ENCODE results near the gene TRIM6.
"Not testable (repeated sequence)": the region's sequence is repeated elsewhere in the genome, so short reads cannot be mapped to it uniquely, and the experiment has no call there.

TRIM6 gene

GRCh38 chr11:5626196-5626595, 29.8 kb downstream of the TRIM6 start:
- no peaks in the 10 kb centered on the region for H3K9me3 ChIP-seq (ENCODE audit: control insufficient read depth in 1 of 2, low read length in 2 of 2)
- H3K4me3 ChIP-seq (ENCODE audit: low read depth in 1 of 2, low read length in 2 of 2), result no peak overlapping the region
- H3K36me3 ChIP-seq (ENCODE audit: control insufficient read depth in 1 of 2, insufficient read depth in 2 of 2, low read length in 2 of 2), result no peaks in the 10 kb centered on the region
- peaks cover 6 to 13% of the 10 kb centered on the region in 2 donors for H3K4me1 ChIP-seq (ENCODE audit: control insufficient read depth in 1 of 2, insufficient read depth in 2 of 2, low read length in 2 of 2)
- no peak overlapping the region for H3K27ac ChIP-seq (ENCODE audit: low read length)
- H3K27me3 ChIP-seq (ENCODE audit: low read depth, low read length), result no peaks in the 10 kb centered on the region

DNA sequence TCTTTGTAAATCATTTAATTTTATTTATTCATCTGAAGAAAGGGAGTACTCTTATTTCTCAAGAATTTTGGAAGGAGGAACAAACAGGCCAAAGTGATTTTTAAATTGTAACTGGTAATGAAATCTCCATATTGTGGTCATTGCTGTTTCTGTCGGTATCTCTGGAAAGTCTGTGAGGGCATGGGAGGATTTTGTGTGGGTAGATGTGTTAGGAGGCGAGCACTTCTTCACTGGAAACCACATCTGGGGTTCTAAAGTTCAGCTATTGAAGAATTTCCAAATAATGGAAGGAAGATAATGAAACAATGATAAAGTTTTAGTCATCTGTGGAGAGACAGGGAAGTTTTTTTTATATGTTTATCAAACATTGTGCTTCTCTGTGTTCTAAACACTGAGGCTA, 35.0 kb downstream of the TRIM6 start:
- no peak overlapping the region for H3K27ac ChIP-seq (ENCODE audit: low read length)
- H3K36me3 ChIP-seq (ENCODE audit: control insufficient read depth in 1 of 2, insufficient read depth in 2 of 2, low read length in 2 of 2), result peaks cover 12 to 25% of the 10 kb centered on the region in 2 donors

DNA sequence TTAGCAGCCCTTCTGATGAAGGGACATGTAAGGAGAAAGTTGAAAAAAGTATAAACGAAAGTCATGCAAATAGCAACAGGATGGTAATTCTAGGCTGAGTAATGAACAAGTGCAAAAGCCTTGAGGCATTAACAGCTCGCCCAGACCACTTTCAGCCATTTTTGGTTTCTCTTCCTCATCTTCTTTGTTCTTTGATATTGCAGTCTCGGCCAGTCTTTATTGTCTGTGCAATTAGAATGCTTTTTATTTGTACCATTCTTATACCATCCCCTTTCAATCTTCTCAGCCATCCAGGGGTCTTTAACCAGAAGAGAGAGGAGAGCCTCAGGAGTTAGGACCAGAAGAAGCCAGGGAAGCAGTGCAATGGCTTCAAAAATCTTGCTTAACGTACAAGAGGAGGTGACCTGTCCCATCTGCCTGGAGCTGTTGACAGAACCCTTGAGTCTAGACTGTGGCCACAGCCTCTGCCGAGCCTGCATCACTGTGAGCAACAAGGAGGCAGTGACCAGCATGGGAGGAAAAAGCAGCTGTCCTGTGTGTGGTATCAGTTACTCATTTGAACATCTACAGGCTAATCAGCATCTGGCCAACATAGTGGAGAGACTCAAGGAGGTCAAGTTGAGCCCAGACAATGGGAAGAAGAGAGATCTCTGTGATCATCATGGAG, 35.7 kb downstream of the TRIM6 start:
- Histone ChIP-seq H3K4me3 (ENCODE audit: low read depth in 1 of 2, low read length in 2 of 2) (no peak overlapping the region), H3K4me1 (ENCODE audit: control insufficient read depth in 1 of 2, insufficient read depth in 2 of 2, low read length in 2 of 2) (no peaks in the 10 kb centered on the region), H3K36me3 (ENCODE audit: control insufficient read depth in 1 of 2, insufficient read depth in 2 of 2, low read length in 2 of 2) (peaks cover 12 to 25% of the 10 kb centered on the region in 2 donors), H3K27me3 (ENCODE audit: low read depth, low read length) (no peaks in the 10 kb centered on the region), H3K9me3 (ENCODE audit: control insufficient read depth in 1 of 2, low read length in 2 of 2) (no peaks in the 10 kb centered on the region), H3K27ac (ENCODE audit: low read length) (no peak overlapping the region)

More for the DNA sequence above, 35.0 kb downstream of the TRIM6 start:
- H3K4me3 ChIP-seq (ENCODE audit: low read depth in 1 of 2, low read length in 2 of 2), result no peak overlapping the region
- no peaks in the 10 kb centered on the region for H3K27me3 ChIP-seq (ENCODE audit: low read depth, low read length)
- no peaks in the 10 kb centered on the region for H3K4me1 ChIP-seq (ENCODE audit: control insufficient read depth in 1 of 2, insufficient read depth in 2 of 2, low read length in 2 of 2)
- H3K9me3 ChIP-seq (ENCODE audit: control insufficient read depth in 1 of 2, low read length in 2 of 2), result no peaks in the 10 kb centered on the region

DNA sequence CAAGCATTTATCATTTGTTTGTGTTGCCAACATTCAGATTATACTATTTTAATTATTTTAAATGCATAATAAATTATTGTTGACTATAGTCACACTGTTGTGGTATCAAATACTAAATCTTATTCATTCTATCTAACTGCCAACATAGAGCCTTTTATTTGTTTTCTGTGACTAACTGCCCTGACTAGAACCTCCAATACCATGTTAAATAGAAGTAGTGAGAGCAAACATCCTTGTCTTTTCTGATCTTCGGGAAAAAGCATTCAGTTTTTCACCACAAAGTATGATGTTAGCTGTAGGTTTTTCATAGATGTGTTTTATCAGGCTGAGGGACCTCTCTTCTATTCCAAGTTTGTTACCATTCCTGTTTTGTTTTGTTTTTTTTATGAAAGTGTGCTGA, 43.5 kb downstream of the TRIM6 start:
- Histone ChIP-seq H3K36me3 (ENCODE audit: control insufficient read depth in 1 of 2, insufficient read depth in 2 of 2, low read length in 2 of 2) (peaks cover 9 to 30% of the 10 kb centered on the region in 2 donors), H3K27ac (ENCODE audit: low read length) (no peak overlapping the region), H3K4me1 (ENCODE audit: control insufficient read depth in 1 of 2, insufficient read depth in 2 of 2, low read length in 2 of 2) (no peaks in the 10 kb centered on the region), H3K9me3 (ENCODE audit: control insufficient read depth in 1 of 2, low read length in 2 of 2) (no peaks in the 10 kb centered on the region), H3K27me3 (ENCODE audit: low read depth, low read length) (no peaks in the 10 kb centered on the region), H3K4me3 (ENCODE audit: low read depth in 1 of 2, low read length in 2 of 2) (no peak overlapping the region)

- Histone ChIP-seq H3K27me3 (ENCODE audit: low read depth, low read length) (no peaks in the 10 kb centered on the region), H3K4me3 (ENCODE audit: low read depth in 1 of 2, low read length in 2 of 2) (no peak overlapping the region), H3K9me3 (ENCODE audit: control insufficient read depth in 1 of 2, low read length in 2 of 2) (no peaks in the 10 kb centered on the region), H3K4me1 (ENCODE audit: control insufficient read depth in 1 of 2, insufficient read depth in 2 of 2, low read length in 2 of 2) (no peaks in the 10 kb centered on the region), H3K36me3 (ENCODE audit: control insufficient read depth in 1 of 2, insufficient read depth in 2 of 2, low read length in 2 of 2) (peaks cover 9 to 23% of the 10 kb centered on the region in 2 donors), H3K27ac (ENCODE audit: low read length) (no peak overlapping the region)
Measured at GRCh38 chr11:5643585-5643984, 47.1 kb downstream of the TRIM6 start.

DNA sequence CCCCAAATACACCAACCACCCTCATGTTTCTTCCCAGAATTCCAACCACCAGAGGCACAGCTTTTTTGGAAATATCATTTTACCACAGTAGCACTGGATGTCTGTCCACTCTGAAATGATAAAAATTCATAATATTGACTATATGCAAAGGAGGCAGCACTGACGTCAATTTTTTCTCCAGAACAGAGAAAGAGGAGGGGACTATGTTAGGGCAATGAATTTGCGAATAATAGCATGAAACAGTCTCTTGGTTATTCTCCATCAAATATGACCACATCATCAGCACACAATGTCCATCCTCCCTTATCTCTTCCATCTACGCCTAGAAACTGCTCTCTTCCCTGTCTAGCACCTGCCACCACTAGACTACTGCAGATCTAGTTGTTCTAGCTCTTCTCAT, 49.7 kb downstream of the TRIM6 start:
- Histone ChIP-seq H3K36me3 (ENCODE audit: control insufficient read depth in 1 of 2, insufficient read depth in 2 of 2, low read length in 2 of 2) (peaks cover 9 to 21% of the 10 kb centered on the region in 2 donors), H3K9me3 (ENCODE audit: control insufficient read depth in 1 of 2, low read length in 2 of 2) (no peaks in the 10 kb centered on the region), H3K4me1 (ENCODE audit: control insufficient read depth in 1 of 2, insufficient read depth in 2 of 2, low read length in 2 of 2) (no peaks in the 10 kb centered on the region), H3K27me3 (ENCODE audit: low read depth, low read length) (no peaks in the 10 kb centered on the region), H3K4me3 (ENCODE audit: low read depth in 1 of 2, low read length in 2 of 2) (no peak overlapping the region), H3K27ac (ENCODE audit: low read length) (no peak overlapping the region)

DNA sequence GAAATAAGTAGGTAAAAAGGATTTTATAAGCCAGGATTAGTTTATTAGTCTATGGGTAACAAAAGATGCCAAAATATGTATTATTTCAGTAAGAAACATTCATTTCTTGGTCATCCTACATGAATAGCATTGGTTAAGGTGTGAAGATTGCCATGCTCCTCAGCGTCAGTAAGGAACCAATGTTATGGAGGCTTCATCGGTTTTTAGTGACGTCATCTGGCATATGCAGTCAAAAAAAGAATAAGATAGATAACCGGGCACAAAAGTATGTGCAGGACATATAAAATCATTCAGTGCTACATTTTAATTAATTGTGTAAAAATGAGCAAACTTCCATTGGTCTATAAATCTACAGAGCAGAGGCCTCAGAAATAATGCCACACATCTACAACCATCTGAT, 59.0 kb downstream of the TRIM6 start:
- Histone ChIP-seq H3K9me3 (ENCODE audit: control insufficient read depth in 1 of 2, low read length in 2 of 2) (no peaks in the 10 kb centered on the region), H3K4me3 (ENCODE audit: low read depth in 1 of 2, low read length in 2 of 2) (no peak overlapping the region), H3K27me3 (ENCODE audit: low read depth, low read length) (no peaks in the 10 kb centered on the region), H3K36me3 (ENCODE audit: control insufficient read depth in 1 of 2, insufficient read depth in 2 of 2, low read length in 2 of 2) (peaks cover 0 to 6% of the 10 kb centered on the region in 2 donors), H3K27ac (ENCODE audit: low read length) (no peak overlapping the region), H3K4me1 (ENCODE audit: control insufficient read depth in 1 of 2, insufficient read depth in 2 of 2, low read length in 2 of 2) (no peaks in the 10 kb centered on the region)

DNA sequence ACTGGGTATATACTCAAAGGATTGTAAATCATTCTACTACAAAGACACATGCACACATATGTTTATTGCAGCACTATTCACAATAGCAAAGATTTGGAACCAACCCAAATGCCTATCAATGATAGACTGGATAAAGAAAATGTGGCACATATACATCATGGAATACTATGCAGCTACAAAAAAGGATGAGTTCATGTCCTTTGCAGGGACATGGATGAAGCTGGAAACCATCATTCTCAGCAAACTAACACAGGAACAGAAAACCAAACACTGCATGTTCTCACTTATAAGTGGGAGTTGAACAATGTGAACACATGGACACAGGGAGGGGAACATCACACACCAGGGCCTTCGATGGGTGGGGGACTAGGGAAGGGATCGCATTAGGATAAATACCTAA, 60.5 kb downstream of the TRIM6 start:
- not testable (repeated sequence) for H3K27ac ChIP-seq (ENCODE audit: low read length); H3K27me3 ChIP-seq (ENCODE audit: low read depth, low read length); H3K4me1 ChIP-seq (ENCODE audit: control insufficient read depth in 1 of 2, insufficient read depth in 2 of 2, low read length in 2 of 2); H3K36me3 ChIP-seq (ENCODE audit: control insufficient read depth in 1 of 2, insufficient read depth in 2 of 2, low read length in 2 of 2); H3K9me3 ChIP-seq (ENCODE audit: control insufficient read depth in 1 of 2, low read length in 2 of 2); H3K4me3 ChIP-seq (ENCODE audit: low read depth in 1 of 2, low read length in 2 of 2)

GRCh38 chr11:5658318-5658717, 61.9 kb downstream of the TRIM6 start:
- H3K4me3 ChIP-seq (ENCODE audit: low read depth in 1 of 2, low read length in 2 of 2), result no peak overlapping the region
- H3K27me3 ChIP-seq (ENCODE audit: low read depth, low read length), result no peaks in the 10 kb centered on the region
- H3K9me3 ChIP-seq (ENCODE audit: control insufficient read depth in 1 of 2, low read length in 2 of 2), result no peaks in the 10 kb centered on the region

More at GRCh38 chr11:5658318-5658717, 61.9 kb downstream of the TRIM6 start:
- Histone ChIP-seq H3K4me1 (ENCODE audit: control insufficient read depth in 1 of 2, insufficient read depth in 2 of 2, low read length in 2 of 2) (no peaks in the 10 kb centered on the region), H3K36me3 (ENCODE audit: control insufficient read depth in 1 of 2, insufficient read depth in 2 of 2, low read length in 2 of 2) (peaks cover 0 to 14% of the 10 kb centered on the region in 2 donors), H3K27ac (ENCODE audit: low read length) (no peak overlapping the region)
